GM12801 (cell line): ENCODE data around the gene DIAPH3.

ENCODE experiments used
- CTCF ChIP-seq: IDR thresholded peaks from one replicate; pipeline ENCODE4 v1.5.1; 2011; ENCODE audit warnings: control low read depth; ENCODE audit not compliant: insufficient read length; ENCODE audit errors: extremely low read depth

The DIAPH3 gene

GRCh38 chr13:59835569-59835968, 328.2 kb downstream of the DIAPH3 start:
- TF ChIP-seq CTCF: no peak

DNA sequence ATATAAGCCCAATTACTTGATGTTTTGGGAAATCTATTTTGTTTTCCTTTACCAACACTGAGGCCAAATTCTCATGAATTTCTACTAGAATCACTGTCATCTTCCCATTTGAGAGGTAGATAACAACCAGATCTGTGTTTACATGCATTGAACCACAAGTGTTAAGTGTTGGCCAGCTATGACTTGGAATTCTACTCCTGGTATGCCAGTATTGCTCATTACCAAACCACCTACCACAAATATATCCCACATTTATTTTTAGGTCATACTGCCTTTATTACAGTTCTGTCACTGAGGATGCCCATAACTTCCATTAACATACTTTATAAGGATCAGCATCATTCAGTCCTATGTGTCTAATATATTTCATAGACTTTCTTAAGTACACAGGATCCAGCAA, 328.9 kb downstream of the DIAPH3 start:
- TF ChIP-seq CTCF: no peak

DNA sequence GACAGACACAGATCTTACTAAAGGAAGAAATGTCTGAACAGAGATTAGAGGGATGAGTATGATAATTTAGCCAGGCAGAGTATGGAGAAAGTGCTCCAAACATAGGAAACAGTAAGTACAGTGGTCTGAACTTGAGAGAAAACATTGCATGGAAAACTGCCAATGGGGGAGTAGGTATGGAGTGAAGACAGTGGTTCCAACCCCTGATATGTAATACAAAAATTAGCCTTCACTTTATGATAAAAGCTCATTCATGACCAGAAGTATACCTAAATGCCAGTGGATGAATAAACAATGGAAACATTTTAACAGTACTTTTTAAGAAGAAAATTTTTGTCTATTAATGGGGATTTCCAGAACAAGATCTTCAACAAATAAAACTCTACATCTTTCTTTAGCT, 334.0 kb downstream of the DIAPH3 start:
- TF ChIP-seq CTCF: no peak

- TF ChIP-seq CTCF: no peak
Measured at GRCh38 chr13:59823486-59823885, 340.2 kb downstream of the DIAPH3 start.

- TF ChIP-seq CTCF: no peak
Measured at GRCh38 chr13:59809564-59809963, 354.2 kb downstream of the DIAPH3 start.

DNA sequence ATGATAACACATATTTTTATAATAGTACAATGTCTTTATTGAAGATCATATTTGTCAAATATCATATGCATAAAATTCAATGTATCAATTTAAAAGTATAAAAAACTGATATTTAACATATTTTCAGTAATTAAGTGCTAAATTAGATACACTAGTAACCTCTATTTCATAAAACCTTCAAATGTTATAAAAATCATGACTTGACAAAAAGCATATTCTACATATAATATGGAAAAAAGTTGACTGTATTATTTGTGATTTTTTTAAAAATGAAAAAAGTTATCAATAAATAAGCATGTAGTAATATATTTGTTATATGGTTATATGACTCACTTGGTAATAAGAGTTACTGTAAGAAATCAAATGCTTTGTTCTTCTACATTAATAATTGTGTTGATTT, 356.9 kb downstream of the DIAPH3 start:
- TF ChIP-seq CTCF: no peak

DNA sequence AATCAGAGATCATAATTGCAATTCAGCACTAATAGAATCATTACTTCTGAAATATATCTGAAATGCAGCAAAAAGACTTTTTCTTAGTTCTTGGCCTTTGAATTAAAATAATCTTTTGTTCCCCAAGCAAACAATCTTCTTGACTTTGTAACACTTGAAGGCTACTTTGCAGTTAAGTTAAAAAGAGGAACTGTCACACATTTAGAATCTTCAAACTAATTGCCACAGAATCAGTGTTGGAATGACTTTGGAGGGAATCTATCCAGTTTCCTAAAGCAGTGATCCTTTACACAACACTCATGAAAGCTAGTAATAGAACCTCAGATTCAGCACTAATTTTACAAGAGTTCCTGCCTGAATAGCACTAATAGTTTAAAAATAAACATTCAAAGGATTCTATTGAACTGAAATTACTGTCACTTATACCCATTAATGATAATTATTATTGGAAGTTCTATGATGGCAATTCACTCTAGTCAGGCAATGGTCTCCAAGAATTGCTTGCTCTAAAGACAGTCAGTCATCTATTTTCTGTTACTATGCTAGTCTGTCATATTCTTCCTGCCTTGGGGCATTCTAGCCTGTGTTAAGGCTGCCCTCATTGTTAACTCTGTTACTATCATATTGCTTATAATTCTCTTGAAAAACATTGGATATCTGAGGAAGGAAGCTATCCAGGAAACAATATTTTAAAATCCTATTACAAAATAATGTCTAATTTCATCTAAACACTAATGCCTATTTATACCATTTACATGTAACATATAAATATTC, 362.4 kb downstream of the DIAPH3 start:
- TF ChIP-seq CTCF: no peak

DNA sequence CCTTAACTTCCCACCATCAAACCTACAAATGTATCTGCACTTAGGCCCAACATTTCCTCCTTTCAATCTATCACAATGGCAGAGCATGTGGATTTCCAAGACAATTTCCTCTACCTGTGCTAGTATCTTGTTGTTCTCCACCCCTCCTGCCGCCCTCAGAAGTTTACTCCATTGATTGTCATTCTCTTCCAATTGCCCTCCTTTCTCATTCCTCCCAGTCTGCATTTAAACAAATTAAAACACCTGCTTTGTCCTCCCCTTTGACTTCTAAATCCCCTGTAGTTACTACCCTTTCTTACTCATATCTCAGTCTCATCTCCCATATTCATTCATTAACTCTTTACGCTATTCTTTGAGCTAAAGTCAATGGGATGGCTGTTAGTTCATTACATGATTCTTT, 370.6 kb downstream of the DIAPH3 start:
- TF ChIP-seq CTCF: no peak
